ENCODE data around the gene ARG2.

The ARG2 gene

GRCh38 chr14:67574806-67575205 lies 44.9 kb upstream of the ARG2 start:
- no peak for TF ChIP-seq CTCF (IDR thresholded peaks at IDR 0.05)

GRCh38 chr14:67575684-67576083 lies 44.0 kb upstream of the ARG2 start:
- TF ChIP-seq CTCF (IDR thresholded peaks at IDR 0.05): no peak

GRCh38 chr14:67576216-67576955 lies 43.3 kb upstream of the ARG2 start:
- TF ChIP-seq CTCF (IDR thresholded peaks at IDR 0.05): no peak

- TF ChIP-seq CTCF (IDR thresholded peaks at IDR 0.05): no peak
Observed at GRCh38 chr14:67577181-67577808, 42.4 kb upstream of the ARG2 start.

- TF ChIP-seq CTCF (IDR thresholded peaks at IDR 0.05): no peak
Observed at GRCh38 chr14:67577909-67578749, 41.6 kb upstream of the ARG2 start.

GRCh38 chr14:67579040-67579439 lies 40.7 kb upstream of the ARG2 start:
- TF ChIP-seq CTCF (IDR thresholded peaks at IDR 0.05): no peak

- no peak for TF ChIP-seq CTCF (IDR thresholded peaks at IDR 0.05)
Observed at GRCh38 chr14:67579636-67580035, 40.1 kb upstream of the ARG2 start.

Data from LNCAP (cell line).